Measurements from ENCODE around the gene MKKS. TPM values are rescaled to one million over a fixed set of nuclear protein-coding genes. Genes with fewer than 3 reads are reported as not detected.

Gene MKKS
- polyA plus RNA-seq, 2 of the 4 experiments (the other 2 are of a cell fraction) = 24.3 to 85.2 TPM

DNA sequence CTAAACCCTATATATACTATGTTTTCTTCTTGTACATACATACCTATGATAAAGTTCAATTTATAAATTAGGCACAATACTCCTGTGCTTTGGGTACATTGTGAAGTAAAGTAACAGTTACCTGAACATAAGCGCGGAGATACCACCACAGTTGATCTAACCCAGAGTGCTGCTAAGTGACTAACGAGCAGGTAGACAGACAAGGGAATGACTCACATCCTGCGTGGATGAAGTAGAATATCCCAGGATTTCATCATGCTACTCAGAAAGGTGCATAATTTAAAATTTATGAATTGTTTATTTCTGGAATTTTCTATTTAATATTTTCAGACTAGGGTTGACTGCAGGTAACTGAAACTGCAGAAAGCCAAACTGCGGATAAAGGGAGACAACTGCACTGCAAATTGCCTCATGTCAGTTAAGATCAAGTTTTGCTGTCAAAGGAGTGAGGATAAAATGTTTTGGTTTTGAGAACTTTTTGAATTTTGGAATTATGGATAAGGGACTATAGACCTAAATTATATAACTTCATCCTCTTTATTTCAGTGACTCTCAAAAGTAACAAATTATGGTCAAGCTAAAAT lies 14.4 kb downstream of the MKKS start:
- Histone ChIP-seq H3K4me3 (peak overlapping the region; percentile 34), H3K4me2 (peak overlapping the region; percentile 69), H3K9me3 (no peaks in the 10 kb centered on the region), H3K27ac (peak overlapping the region; percentile 88 to 90), H3K4me1 (peaks cover 90% of the 10 kb centered on the region)
- ChIA-PET POLR2A (interaction anchor here (0.6 kb wide), 1 partner anchor 714 kb away, joined by 4 read pairs; no protein-coding TSS in a partner anchor), CTCF (interaction anchor here (2.0 kb wide), 1 partner anchor 67 kb away, joined by 6 read pairs; no protein-coding TSS in a partner anchor)
- ATAC-seq (peak; percentile 84 to 91), FAIRE-seq (peak; percentile 99), DNase-seq (ENCODE audit: low read depth in 1 of 2, low spot score in 1 of 2) (peak; percentile 60 to 84)
- WGBS (ENCODE audit: missing lambda C conversion rate) = 25% methylated on average over 5 of the region's 5 CpGs
- TF ChIP-seq ZC3H11A (IDR thresholded peaks at IDR 0.05) (no peak), EHF (CRISPR knock-in tag; IDR thresholded peaks at IDR 0.05) (no peak), CHD4 (IDR thresholded peaks at IDR 0.05; ENCODE audit: borderline replicate concordance) (no peak), JUNB (IDR thresholded peaks at IDR 0.05) (peak; percentile 88), TFCP2L1 (CRISPR knock-in tag; IDR thresholded peaks at IDR 0.05) (no peak), HOXB5 (CRISPR knock-in tag; IDR thresholded peaks at IDR 0.05) (no peak), RARB (CRISPR knock-in tag; IDR thresholded peaks at IDR 0.05) (no peak), ESRRA (IDR thresholded peaks at IDR 0.05; ENCODE audit: borderline replicate concordance, low read length) (no peak), RCOR1 (IDR thresholded peaks at IDR 0.05; ENCODE audit: low read depth, low read length) (no peak), CBX2 (IDR thresholded peaks at IDR 0.05; ENCODE audit: borderline replicate concordance, low read depth) (no peak), EP300 (IDR thresholded peaks at IDR 0.05) (peak; percentile 81 to 88; a peak in 3 of 5 replicates), CHD2 (IDR thresholded peaks at IDR 0.05; ENCODE audit: low read length, partially characterized antibody) (no peak), RFX5 (IDR thresholded peaks at IDR 0.05) (no peak), FOSL2 (IDR thresholded peaks at IDR 0.05) (peak; percentile 95), FOSL2 (CRISPR knock-in tag; IDR thresholded peaks at IDR 0.05) (peak; percentile 93), JUN (IDR thresholded peaks at IDR 0.05) (peak; percentile 87 to 94; a peak in 4 of 5 replicates), HEYL (CRISPR knock-in tag; IDR thresholded peaks at IDR 0.05) (no peak), POLR2AphosphoS2 (conservative IDR thresholded peaks at IDR 0.05; ENCODE audit: low read length) (no peak), MAZ (IDR thresholded peaks at IDR 0.05; ENCODE audit: borderline replicate concordance, low read depth, low read length) (no peak), HOXB13 (CRISPR knock-in tag; IDR thresholded peaks at IDR 0.05; ENCODE audit: low read depth) (no peak), RNF2 (IDR thresholded peaks at IDR 0.05; ENCODE audit: borderline replicate concordance, low read depth) (no peak), RAD21 (conservative IDR thresholded peaks at IDR 0.05 in 1 of 2, IDR thresholded peaks at IDR 0.05 in 1 of 2) (no peak), BHLHE40 (IDR thresholded peaks at IDR 0.05; ENCODE audit: low read depth, low read length) (no peak), CEBPB (IDR thresholded peaks at IDR 0.05) (peak; percentile 63 to 78), PHF8 (IDR thresholded peaks at IDR 0.05; ENCODE audit: borderline replicate concordance, low read depth) (no peak), HDAC2 (IDR thresholded peaks at IDR 0.05) (no peak)
- TF ChIP-seq, protein P1, sequence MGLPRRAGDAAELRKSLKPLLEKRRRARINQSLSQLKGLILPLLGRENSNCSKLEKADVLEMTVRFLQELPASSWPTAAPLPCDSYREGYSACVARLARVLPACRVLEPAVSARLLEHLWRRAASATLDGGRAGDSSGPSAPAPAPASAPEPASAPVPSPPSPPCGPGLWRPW (IDR thresholded peaks at IDR 0.05) = no peak
- TF ChIP-seq, protein P2, sequence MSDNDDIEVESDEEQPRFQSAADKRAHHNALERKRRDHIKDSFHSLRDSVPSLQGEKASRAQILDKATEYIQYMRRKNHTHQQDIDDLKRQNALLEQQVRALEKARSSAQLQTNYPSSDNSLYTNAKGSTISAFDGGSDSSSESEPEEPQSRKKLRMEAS (IDR thresholded peaks at IDR 0.05) = no peak
- TF ChIP-seq, protein P3, sequence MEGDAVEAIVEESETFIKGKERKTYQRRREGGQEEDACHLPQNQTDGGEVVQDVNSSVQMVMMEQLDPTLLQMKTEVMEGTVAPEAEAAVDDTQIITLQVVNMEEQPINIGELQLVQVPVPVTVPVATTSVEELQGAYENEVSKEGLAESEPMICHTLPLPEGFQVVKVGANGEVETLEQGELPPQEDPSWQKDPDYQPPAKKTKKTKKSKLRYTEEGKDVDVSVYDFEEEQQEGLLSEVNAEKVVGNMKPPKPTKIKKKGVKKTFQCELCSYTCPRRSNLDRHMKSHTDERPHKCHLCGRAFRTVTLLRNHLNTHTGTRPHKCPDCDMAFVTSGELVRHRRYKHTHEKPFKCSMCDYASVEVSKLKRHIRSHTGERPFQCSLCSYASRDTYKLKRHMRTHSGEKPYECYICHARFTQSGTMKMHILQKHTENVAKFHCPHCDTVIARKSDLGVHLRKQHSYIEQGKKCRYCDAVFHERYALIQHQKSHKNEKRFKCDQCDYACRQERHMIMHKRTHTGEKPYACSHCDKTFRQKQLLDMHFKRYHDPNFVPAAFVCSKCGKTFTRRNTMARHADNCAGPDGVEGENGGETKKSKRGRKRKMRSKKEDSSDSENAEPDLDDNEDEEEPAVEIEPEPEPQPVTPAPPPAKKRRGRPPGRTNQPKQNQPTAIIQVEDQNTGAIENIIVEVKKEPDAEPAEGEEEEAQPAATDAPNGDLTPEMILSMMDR (IDR thresholded peaks at IDR 0.05) = no peak
- TF ChIP-seq, protein P4, sequence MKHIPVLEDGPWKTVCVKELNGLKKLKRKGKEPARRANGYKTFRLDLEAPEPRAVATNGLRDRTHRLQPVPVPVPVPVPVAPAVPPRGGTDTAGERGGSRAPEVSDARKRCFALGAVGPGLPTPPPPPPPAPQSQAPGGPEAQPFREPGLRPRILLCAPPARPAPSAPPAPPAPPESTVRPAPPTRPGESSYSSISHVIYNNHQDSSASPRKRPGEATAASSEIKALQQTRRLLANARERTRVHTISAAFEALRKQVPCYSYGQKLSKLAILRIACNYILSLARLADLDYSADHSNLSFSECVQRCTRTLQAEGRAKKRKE (CRISPR knock-in tag; IDR thresholded peaks at IDR 0.05; ENCODE audit: low read depth) = no peak
- TF ChIP-seq, protein P5, sequence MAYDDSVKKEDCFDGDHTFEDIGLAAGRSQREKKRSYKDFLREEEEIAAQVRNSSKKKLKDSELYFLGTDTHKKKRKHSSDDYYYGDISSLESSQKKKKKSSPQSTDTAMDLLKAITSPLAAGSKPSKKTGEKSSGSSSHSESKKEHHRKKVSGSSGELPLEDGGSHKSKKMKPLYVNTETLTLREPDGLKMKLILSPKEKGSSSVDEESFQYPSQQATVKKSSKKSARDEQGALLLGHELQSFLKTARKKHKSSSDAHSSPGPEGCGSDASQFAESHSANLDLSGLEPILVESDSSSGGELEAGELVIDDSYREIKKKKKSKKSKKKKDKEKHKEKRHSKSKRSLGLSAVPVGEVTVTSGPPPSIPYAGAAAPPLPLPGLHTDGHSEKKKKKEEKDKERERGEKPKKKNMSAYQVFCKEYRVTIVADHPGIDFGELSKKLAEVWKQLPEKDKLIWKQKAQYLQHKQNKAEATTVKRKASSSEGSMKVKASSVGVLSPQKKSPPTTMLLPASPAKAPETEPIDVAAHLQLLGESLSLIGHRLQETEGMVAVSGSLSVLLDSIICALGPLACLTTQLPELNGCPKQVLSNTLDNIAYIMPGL (CRISPR knock-in tag; IDR thresholded peaks at IDR 0.05; ENCODE audit: borderline replicate concordance) = no peak
- TF ChIP-seq, protein P6, sequence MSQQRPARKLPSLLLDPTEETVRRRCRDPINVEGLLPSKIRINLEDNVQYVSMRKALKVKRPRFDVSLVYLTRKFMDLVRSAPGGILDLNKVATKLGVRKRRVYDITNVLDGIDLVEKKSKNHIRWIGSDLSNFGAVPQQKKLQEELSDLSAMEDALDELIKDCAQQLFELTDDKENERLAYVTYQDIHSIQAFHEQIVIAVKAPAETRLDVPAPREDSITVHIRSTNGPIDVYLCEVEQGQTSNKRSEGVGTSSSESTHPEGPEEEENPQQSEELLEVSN (IDR thresholded peaks at IDR 0.05; ENCODE audit: borderline replicate concordance, low read depth) = no peak
- TF ChIP-seq, protein P7, sequence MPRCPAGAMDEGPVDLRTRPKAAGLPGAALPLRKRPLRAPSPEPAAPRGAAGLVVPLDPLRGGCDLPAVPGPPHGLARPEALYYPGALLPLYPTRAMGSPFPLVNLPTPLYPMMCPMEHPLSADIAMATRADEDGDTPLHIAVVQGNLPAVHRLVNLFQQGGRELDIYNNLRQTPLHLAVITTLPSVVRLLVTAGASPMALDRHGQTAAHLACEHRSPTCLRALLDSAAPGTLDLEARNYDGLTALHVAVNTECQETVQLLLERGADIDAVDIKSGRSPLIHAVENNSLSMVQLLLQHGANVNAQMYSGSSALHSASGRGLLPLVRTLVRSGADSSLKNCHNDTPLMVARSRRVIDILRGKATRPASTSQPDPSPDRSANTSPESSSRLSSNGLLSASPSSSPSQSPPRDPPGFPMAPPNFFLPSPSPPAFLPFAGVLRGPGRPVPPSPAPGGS (IDR thresholded peaks at IDR 0.05) = peak; percentile 73; the same call in 1 of the 3 replicates
